MCF 10A (cell line): ENCODE results near the gene S1PR5. TPM values are rescaled to one million over a fixed set of nuclear protein-coding genes. Genes with fewer than 3 reads are reported as not detected.

Experiments used
- BruUV-seq: library from RNA; stranded (reverse); fragments of 400-500 nt; replicated peaks from 2 replicates; lab custom pipeline; 2021; lab: Mats Ljungman, UMichigan
- CTCF ChIA-PET: fragments of 300-600 bp; sonication (Branson Sonifier 250); formaldehyde crosslinking; extraction: SDS; loops from one replicate; lab custom pipeline; 2021; ENCODE audit warnings: antibody characterized with exemption, inconsistent platforms; lab: Yijun Ruan, JAX
- POLR2A ChIA-PET: fragments of 300-600, 350-650 bp; sonication (Branson Sonifier 250); formaldehyde crosslinking; extraction: SDS; loops from one replicate; lab custom pipeline; 2020; ENCODE audit warnings: antibody characterized with exemption, inconsistent platforms; lab: Yijun Ruan, JAX
- DNase-seq: peaks from one replicate; pipeline ENCODE4 v3.0.0-alpha.2; 2018; ENCODE audit not compliant: unreplicated experiment
- H3K27ac Mint-ChIP-seq: one replicate; pipeline ENCODE4 v1.8.0; 2022; ENCODE audit warnings: mild to moderate bottlenecking, low read depth, mixed read lengths; ENCODE audit not compliant: unreplicated experiment
- H3K27me3 Mint-ChIP-seq: one replicate; pipeline ENCODE4 v1.8.0; 2022; ENCODE audit warnings: mixed read lengths; ENCODE audit not compliant: insufficient read depth, unreplicated experiment
- H3K36me3 Mint-ChIP-seq: one replicate; pipeline ENCODE4 v1.8.0; 2022; ENCODE audit warnings: mild to moderate bottlenecking, moderate library complexity, mixed read lengths; ENCODE audit not compliant: insufficient read depth, unreplicated experiment
- H3K4me1 Mint-ChIP-seq: one replicate; pipeline ENCODE4 v1.8.0; 2022; ENCODE audit warnings: mixed read lengths; ENCODE audit not compliant: insufficient read depth, unreplicated experiment
- H3K4me3 Mint-ChIP-seq: one replicate; pipeline ENCODE4 v1.8.0; 2022; ENCODE audit warnings: mild to moderate bottlenecking, moderate library complexity, mixed read lengths; ENCODE audit not compliant: unreplicated experiment
- H3K9me3 Mint-ChIP-seq: one replicate; pipeline ENCODE4 v1.8.0; 2022; ENCODE audit warnings: mixed read lengths; ENCODE audit not compliant: unreplicated experiment
- intact Hi-C: fragments of 100-400 bp; cut with micrococcal nuclease; formaldehyde crosslinking; loops from 2 replicates; pipeline ENCODE4 v1.14.1; 2022
- total RNA-seq: library from RNA; stranded (reverse); gene quantifications from 2 replicates; pipeline ENCODE4 v1.2.3, GENCODE V29; 2022
- TF ChIP-seq, protein P1 (sequence below): fragments of 200-600 bp; IDR thresholded peaks from one replicate; pipeline ENCODE4 v1.8.0; 2022; ENCODE audit warnings: antibody characterized with exemption, mild to moderate bottlenecking; ENCODE audit not compliant: unreplicated experiment

Gene S1PR5
- total RNA-seq, 1 experiment from 2014 or later, result not detected

DNA sequence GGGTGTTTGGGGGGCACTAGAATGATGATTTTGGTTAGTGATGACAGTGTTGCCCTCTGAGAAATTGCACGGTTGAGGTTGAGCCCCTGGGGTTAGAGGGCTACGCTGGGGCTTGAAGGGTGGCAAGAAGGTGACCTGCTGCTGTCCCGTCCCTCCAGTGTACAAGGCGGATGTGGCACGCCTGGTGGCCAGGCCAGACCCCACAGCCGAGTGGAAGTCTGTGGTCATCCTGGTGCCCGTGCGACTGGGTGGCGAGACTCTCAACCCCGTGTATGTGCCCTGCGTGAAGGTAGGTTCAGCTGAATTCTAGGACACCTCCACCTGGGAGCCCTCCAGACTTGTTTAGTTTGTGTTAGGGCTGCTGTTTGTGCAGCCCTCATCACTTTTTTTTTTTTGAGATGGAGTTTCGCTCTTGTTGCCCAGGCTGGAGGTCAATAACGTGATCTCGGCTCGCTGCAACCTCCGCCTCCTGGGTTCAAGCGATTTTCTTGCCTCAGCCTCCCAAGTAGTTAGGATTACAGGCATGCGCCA lies 31.6 kb upstream of the S1PR5 start:
- Mint-ChIP-seq H3K27me3 (no peaks in the 10 kb centered on the region), H3K36me3 (peaks cover 75% of the 10 kb centered on the region), H3K27ac (no peak overlapping the region), H3K4me3 (no peak overlapping the region), H3K9me3 (no peaks in the 10 kb centered on the region), H3K4me1 (peaks cover 6% of the 10 kb centered on the region)
- TF ChIP-seq, protein P1, sequence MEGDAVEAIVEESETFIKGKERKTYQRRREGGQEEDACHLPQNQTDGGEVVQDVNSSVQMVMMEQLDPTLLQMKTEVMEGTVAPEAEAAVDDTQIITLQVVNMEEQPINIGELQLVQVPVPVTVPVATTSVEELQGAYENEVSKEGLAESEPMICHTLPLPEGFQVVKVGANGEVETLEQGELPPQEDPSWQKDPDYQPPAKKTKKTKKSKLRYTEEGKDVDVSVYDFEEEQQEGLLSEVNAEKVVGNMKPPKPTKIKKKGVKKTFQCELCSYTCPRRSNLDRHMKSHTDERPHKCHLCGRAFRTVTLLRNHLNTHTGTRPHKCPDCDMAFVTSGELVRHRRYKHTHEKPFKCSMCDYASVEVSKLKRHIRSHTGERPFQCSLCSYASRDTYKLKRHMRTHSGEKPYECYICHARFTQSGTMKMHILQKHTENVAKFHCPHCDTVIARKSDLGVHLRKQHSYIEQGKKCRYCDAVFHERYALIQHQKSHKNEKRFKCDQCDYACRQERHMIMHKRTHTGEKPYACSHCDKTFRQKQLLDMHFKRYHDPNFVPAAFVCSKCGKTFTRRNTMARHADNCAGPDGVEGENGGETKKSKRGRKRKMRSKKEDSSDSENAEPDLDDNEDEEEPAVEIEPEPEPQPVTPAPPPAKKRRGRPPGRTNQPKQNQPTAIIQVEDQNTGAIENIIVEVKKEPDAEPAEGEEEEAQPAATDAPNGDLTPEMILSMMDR, result no peak
- BruUV-seq, result no TSS peak
- ChIA-PET POLR2A (interaction anchor here (1.7 kb wide), 1 partner anchor 13 kb away, joined by 5 read pairs; no protein-coding TSS in a partner anchor), CTCF (no interaction called here)
- intact Hi-C loops, result no loop called here
- no peak for DNase-seq

DNA sequence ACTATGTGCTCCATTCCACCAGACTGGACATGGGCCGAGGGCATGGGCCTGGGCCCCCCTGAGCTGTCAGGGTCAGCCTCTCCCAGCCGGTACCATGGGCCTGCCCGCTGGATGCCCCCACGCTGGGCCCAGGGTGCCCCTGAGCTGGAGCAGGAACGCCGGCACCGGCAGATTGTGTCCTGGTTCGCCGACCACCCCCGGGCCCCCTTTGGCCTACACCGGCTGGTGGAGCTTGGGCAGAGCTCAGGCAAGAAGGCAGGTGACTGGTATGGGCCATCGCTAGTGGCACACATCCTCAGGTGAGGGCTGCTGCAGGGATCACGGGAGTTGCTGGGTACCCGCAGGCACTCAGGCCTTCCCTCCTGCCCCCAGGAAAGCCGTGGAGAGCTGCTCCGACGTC lies 29.6 kb upstream of the S1PR5 start:
- Mint-ChIP-seq H3K4me3 (no peak overlapping the region), H3K27ac (no peak overlapping the region), H3K36me3 (peaks cover 55% of the 10 kb centered on the region), H3K27me3 (no peaks in the 10 kb centered on the region), H3K9me3 (no peaks in the 10 kb centered on the region), H3K4me1 (peaks cover 6% of the 10 kb centered on the region)
- ChIA-PET POLR2A (interaction anchor here (0.6 kb wide), 1 partner anchor 12 kb away, joined by 3 read pairs; no protein-coding TSS in a partner anchor), CTCF (interaction anchor here (0.7 to 1.1 kb wide), 4 partner anchors 9 to 138 kb away, joined by 3 read pairs; no protein-coding TSS in a partner anchor)
- intact Hi-C loops, result no loop called here
- TF ChIP-seq, protein P1, result no peak
- BruUV-seq, result no TSS peak
- no peak for DNase-seq

DNA sequence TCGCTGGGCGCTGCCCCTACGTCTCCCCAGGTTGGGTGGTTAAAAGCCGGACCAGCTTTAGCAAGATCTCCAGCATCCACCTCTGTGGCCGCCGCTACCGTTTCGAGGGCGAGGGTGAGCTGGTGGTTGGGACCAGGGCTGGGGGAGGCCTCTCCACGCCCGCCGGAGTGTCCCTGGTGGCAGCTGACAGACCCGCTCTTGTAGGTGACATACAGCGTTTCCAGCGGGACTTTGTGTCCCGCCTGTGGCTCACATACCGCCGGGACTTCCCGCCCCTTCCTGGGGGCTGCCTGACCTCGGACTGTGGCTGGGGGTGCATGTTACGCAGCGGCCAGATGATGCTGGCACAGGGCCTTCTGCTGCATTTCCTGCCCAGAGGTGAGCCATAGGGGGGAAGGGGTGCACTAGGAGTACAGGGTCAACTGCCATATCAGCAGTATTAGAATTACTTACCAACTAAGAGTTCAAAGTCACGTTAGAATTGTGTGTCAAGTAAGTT lies 27.6 kb upstream of the S1PR5 start:
- peaks cover 10% of the 10 kb centered on the region for H3K27me3 Mint-ChIP-seq
- ChIA-PET CTCF (interaction anchor here (1.0 to 1.2 kb wide), 2 partner anchors 11 to 61 kb away, joined by 3 to 4 read pairs; no protein-coding TSS in a partner anchor), POLR2A (interaction anchor here (0.7 to 1.9 kb wide), 3 partner anchors 9 to 608 kb away, joined by 3 to 11 read pairs (median 6); partner anchors contain the start of gene KRI1)
- peaks cover 6% of the 10 kb centered on the region for H3K4me1 Mint-ChIP-seq
- intact Hi-C loops, result loop anchor here (5.0 kb wide), 1 partner anchor 63 kb away; no protein-coding TSS in a partner anchor
- H3K9me3 Mint-ChIP-seq, result no peaks in the 10 kb centered on the region
- TF ChIP-seq, protein P1, result no peak
- DNase-seq, result no peak
- no TSS peak for BruUV-seq
- H3K36me3 Mint-ChIP-seq, result peaks cover 35% of the 10 kb centered on the region
- H3K27ac Mint-ChIP-seq, result peak overlapping the region; percentile 87
- H3K4me3 Mint-ChIP-seq, result peak overlapping the region; percentile 80

DNA sequence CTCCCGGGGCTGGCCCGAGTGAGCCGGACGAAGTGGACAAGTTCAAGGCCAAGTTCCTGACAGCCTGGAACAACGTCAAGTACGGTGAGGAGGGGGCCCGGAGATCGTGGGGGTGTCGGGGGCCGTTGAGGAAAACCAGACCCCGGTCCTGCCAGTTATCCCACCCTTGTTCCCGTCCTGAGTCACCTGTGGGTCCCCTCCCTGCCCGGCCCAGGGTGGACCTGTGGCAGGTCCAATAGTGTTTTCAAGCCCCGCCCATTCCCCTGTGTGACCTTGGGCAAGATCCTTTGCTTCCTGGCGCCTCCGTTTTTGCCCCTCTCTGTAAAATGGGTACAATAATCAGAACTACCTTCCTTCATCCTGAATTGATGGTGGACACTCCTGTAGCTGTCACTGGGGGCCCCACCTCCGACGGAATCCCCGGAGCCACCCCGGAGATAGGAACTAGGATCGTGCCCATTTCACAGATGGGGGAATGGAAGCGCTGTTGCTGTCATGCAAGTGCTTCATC lies 27.1 kb upstream of the S1PR5 start:
- ChIA-PET CTCF (no interaction called here), POLR2A (interaction anchor here (0.7 to 1.9 kb wide), 3 partner anchors 9 to 609 kb away, joined by 3 to 11 read pairs (median 6); partner anchors contain the start of gene KRI1)
- intact Hi-C loops, result loop anchor here (5.0 kb wide), 1 partner anchor 62 kb away; no protein-coding TSS in a partner anchor
- H3K36me3 Mint-ChIP-seq, result peaks cover 33% of the 10 kb centered on the region
- BruUV-seq, result TSS peak; percentile 48
- peaks cover 6% of the 10 kb centered on the region for H3K4me1 Mint-ChIP-seq
- peak overlapping the region; percentile 80 for H3K4me3 Mint-ChIP-seq
- H3K9me3 Mint-ChIP-seq, result no peaks in the 10 kb centered on the region
- H3K27me3 Mint-ChIP-seq, result peaks cover 11% of the 10 kb centered on the region
- peak overlapping the region; percentile 87 for H3K27ac Mint-ChIP-seq
- peak; percentile 30 for DNase-seq
- TF ChIP-seq, protein P1, result no peak
